ENCODE data around the gene S100A14.
"Not testable (repeated sequence)": the region's sequence is repeated elsewhere in the genome, so short reads cannot be mapped to it uniquely, and the experiment has no call there.

The S100A14 gene

DNA sequence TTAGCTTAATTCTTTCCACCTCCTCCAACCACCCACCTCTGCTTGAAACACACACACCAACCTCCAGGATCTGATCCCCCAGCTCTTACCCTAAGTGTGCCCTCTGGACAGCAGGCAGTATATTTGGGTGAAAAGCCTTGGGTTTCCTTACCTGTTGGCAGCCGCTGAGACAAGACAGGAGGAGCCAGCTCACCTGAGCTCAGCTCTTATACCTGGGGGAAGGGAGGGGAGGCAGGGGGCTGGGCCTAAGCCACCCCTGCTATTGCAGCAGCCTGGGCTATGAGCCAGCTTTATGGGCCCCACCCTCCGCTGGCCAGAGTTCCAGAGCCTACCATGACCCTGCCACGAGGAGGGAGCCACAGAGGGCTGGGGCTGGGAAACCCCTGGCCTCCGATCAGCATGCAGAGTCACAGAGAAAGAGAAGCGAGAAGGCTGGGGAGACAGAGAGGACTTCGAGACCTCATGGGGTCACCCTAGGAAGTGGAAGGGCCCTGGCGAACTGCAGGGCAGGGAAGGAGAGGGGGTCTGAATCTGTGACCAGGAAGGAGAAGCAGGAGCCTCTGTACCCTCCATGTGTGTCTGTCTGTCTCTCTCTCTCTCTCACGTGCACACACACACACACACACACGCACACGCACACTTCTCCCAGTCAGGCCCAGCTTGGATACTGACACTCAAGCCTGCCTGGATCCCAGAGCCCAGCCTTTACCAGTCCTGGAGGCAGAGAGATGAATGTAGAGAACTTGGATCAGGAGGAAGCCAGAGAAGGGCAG, at the start of gene S100A14:
Gene S100A14, minus strand, starts transcription at position 182 of the 773 bp plus-strand sequence. CDS start 467 bp downstream, outside the sequence.
- no peak for DNase-seq

DNA sequence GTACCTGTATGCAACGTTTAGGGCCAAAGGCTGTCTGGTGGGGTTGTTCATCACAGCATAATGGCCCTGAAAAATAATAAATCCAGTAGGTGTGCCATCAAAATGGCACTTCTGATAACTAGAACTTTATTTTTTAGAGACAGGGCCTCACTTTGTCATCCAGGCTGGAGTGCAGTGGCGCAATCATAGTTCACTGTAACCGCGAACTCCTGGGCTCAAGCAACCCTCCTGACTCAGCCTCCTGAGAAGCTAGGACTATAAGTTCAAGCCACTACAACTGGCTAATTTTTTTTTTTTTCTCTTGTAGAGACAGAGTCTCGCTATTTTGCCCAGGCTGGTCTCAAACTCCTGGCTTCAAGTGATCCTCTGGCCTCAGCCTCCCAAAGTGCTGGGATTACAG, 47.1 kb upstream of the S100A14 start:
- DNase-seq, result no peak

DNA sequence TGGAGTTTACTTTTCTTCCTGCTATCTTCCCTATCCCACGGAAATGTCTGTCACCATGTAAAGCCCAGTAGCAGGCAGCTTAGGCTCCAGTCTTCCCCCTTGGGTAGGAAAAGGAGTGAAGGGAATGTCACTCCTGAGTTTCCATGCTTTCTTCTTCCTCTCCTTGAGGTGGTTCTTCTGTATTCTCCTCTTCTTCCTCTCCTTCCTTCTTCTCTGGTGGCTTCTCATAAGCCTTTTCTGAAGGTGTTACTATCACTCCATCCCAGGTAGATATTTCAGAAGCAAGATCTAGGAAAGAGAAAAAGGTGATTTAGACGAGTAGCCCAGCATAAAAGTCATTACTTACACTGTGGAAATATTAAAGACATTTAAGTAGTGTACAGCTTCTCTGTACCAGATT, 46.1 kb upstream of the S100A14 start:
- DNase-seq, result no peak

- no peak for DNase-seq
Observed at GRCh38 chr1:153661111-153661708, 45.1 kb upstream of the S100A14 start.

DNA sequence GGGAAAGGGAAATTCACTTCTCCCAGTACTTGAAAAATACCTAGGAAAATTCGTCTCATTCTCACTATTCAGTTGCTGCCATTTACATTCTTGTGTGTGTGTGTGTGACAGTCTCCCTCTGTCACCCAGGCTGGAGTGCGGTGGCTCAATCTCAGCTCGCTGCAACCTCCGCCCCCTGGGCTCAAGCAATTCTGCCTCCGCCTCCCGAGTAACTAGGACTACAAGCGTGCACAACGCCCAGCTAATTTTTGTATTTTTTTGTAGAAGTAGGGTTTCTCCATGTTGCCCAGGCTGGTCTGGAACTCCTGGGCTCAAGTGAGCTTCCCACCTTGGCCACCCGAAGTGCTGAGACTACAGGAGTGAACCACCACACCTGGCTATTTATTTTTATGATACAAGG, 43.5 kb upstream of the S100A14 start:
- DNase-seq, result no peak

DNA sequence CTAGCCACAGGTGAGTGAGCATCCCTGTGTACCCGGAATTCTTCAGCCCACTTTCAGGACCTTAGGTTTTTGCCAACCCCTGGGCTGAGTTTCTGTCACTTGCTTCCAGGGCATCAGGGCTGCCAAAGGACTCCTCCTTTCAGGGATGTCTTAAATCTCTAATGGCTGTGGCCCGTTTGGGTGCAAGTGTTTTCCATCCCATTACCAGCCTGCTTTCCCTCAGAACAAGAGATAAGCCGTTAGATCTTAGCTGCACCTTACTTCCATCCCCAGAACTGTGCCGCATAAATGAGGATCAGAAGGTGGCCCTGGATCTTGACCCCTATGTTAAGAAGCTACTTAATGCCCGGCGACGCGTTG, 43.0 kb upstream of the S100A14 start:
- DNase-seq, result no peak

DNA sequence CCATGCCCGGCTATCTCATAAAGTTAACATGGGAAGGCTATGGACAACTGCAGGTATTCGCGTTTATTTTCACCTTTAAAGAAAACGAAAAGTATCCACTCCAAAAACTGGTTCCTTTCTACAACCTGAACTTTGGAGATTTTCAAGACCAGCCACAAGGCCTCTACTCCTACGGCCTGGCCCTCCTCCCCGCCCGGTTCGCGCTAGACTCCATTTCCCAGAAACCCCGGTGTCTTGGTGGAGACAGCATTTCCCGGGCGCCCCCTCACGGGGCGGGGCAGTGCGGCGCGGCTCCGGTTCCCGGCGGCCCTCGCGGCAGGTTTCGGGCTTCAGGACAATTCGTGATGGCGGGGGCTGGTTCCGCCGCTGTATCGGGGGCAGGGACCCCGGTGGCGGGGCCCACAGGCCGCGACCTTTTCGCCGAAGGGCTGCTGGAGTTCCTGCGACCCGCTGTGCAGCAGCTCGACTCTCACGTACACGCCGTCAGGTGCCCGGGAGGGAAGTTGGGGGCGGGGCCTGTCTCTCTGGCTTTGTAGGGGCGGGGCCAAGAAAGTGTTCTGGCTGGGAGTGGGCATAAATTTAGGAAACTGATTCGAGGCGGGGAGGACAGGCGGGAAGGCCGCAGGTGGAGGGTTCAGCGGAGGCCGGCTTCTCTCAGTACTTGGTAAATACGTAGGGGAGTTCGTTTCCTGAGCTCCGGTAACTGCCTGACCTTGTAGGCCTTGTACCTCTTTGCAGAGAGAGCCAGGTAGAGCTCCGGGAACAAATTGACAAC, 42.5 kb upstream of the S100A14 start, which contains the start of gene SNAPIN:
Gene SNAPIN, plus strand, starts transcription at position 304 of the 775 bp plus-strand sequence. Its CDS starts 41 bp downstream, at position 345.
- peak; percentile 86 for DNase-seq

GRCh38 chr1:153655333-153655732, 39.2 kb upstream of the S100A14 start:
- DNase-seq, result no peak

- no peak for DNase-seq
Observed at GRCh38 chr1:153652805-153653500, 36.8 kb upstream of the S100A14 start.

DNA sequence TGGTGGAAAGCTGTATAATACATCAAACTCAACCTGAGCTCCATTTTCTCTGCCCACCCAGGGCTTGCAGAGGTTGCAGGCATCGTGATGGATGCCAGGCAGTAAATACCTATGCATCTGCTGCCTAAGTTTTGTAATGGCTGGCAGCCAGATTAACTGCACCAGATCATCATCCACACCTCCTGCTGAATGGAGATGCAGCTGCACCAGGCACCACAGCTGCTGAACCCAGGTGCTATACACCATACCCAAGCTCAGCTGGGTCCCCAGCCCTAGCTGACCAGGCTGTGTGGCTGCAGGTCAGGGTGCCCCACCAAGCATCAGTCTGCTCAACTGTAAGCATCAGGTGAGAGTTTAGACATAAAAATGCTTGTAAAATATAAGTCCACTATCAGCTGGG, 35.6 kb upstream of the S100A14 start:
- no peak for DNase-seq

DNA sequence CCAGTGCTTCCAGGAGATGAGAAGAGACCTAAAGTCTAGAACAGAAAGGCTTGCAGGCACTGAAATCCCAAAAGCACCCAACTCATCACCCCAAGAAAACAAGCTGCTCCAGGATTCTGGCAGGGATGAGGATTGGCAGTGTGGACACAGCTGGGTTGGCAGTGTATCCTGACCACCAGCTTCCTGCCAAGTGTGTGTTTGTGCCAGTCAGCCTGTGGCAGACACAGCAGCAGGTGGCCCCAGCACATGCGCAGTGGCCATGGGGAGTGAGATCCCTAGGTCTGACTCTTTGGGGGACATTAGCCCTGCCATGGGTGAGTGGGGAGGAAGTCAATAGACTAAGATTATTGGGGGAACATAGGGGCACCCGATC, 33.7 kb upstream of the S100A14 start:
- no peak for DNase-seq

GRCh38 chr1:153649137-153649862, 33.2 kb upstream of the S100A14 start:
- DNase-seq, result no peak

GRCh38 chr1:153648000-153648643, 32.0 kb upstream of the S100A14 start:
- no peak for DNase-seq

GRCh38 chr1:153647346-153647714, 31.2 kb upstream of the S100A14 start:
- no peak for DNase-seq

- DNase-seq, result no peak
Observed at GRCh38 chr1:153646672-153647345, 30.7 kb upstream of the S100A14 start.

GRCh38 chr1:153643816-153644215, 27.7 kb upstream of the S100A14 start:
- DNase-seq, result no peak

DNA sequence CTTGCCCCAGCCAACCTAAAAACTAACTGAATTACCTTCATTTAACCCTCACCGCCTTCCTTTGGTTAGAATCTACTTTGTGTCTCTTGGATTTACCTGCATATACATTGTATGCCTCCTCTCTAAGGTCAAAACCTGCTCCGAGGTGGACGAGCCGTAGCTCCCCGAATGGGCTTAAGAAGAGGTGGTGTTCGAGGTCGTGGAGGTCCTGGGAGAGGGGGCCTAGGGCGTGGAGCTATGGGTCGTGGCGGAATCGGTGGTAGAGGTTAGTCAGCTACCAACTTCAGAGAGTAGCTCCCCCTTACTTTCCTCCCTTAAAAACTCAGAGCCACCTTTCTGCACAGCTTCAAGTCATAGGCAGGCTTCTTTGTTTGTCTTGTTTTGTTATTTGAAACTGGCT, 27.0 kb upstream of the S100A14 start:
- DNase-seq, result no peak

- no peak for DNase-seq
Observed at GRCh38 chr1:153642161-153642560, 26.0 kb upstream of the S100A14 start.

- DNase-seq, result no peak
Observed at GRCh38 chr1:153640861-153641260, 24.7 kb upstream of the S100A14 start.

- DNase-seq, result not testable (repeated sequence)
Observed at GRCh38 chr1:153640213-153640612, 24.1 kb upstream of the S100A14 start.

GRCh38 chr1:153639280-153639679, 23.2 kb upstream of the S100A14 start:
- no peak for DNase-seq

Data from stimulated activated CD4-positive, alpha-beta T cell treated with anti-CD3 and anti-CD28 coated beads, Interleukin-12 subunit alpha, Interleukin-12 subunit beta, amount 100 ng/mL, for 4 hours (primary cell).